Measurements from ENCODE around the gene SEPTIN3. TPM values are rescaled to one million over a fixed set of nuclear protein-coding genes. Genes with fewer than 3 reads are reported as not detected.

The SEPTIN3 gene
- total RNA-seq, 4 donors from 2014 or later, result not detected

- Histone ChIP-seq H3K4me3 (no peak overlapping the region), H3K36me3 (no peaks in the 10 kb centered on the region)
Observed at GRCh38 chr22:41992496-41992895, 23.3 kb downstream of the SEPTIN3 start.

GRCh38 chr22:41995211-41995610 lies 26.0 kb downstream of the SEPTIN3 start:
- no peaks in the 10 kb centered on the region for H3K27me3 ChIP-seq

More at GRCh38 chr22:41992496-41992895, 23.3 kb downstream of the SEPTIN3 start:
- H3K27me3 ChIP-seq, result no peaks in the 10 kb centered on the region
- H3K4me1 ChIP-seq, result no peaks in the 10 kb centered on the region
- TF ChIP-seq CTCF (IDR thresholded peaks at IDR 0.05) (no peak), POLR2A (IDR thresholded peaks at IDR 0.05) (no peak)
- H3K27ac ChIP-seq, result no peak overlapping the region
- peak in 1 of 3 donors; percentile 28 for DNase-seq
- H3K9me3 ChIP-seq, result no peaks in the 10 kb centered on the region

GRCh38 chr22:41996826-41997225 lies 27.6 kb downstream of the SEPTIN3 start:
- DNase-seq, result peak in 1 of 3 donors; percentile 43
- H3K27me3 ChIP-seq, result no peaks in the 10 kb centered on the region
- H3K4me1 ChIP-seq, result peaks cover 0 to 5% (median 0%) of the 10 kb centered on the region in 4 donors
- H3K4me3 ChIP-seq, result no peak overlapping the region
- no peak overlapping the region for H3K27ac ChIP-seq
- H3K36me3 ChIP-seq, result no peaks in the 10 kb centered on the region
- TF ChIP-seq POLR2A (IDR thresholded peaks at IDR 0.05) (no peak), CTCF (IDR thresholded peaks at IDR 0.05) (no peak)
- no peaks in the 10 kb centered on the region for H3K9me3 ChIP-seq

More at GRCh38 chr22:41995211-41995610, 26.0 kb downstream of the SEPTIN3 start:
- peaks cover 0 to 5% (median 0%) of the 10 kb centered on the region in 4 donors for H3K4me1 ChIP-seq
- no peak overlapping the region for H3K27ac ChIP-seq
- no peaks in the 10 kb centered on the region for H3K9me3 ChIP-seq
- peak in 1 of 3 donors; percentile 18 for DNase-seq
- no peak for TF ChIP-seq CTCF (IDR thresholded peaks at IDR 0.05)
- TF ChIP-seq POLR2A (IDR thresholded peaks at IDR 0.05), result no peak
- no peak overlapping the region for H3K4me3 ChIP-seq
- H3K36me3 ChIP-seq, result no peaks in the 10 kb centered on the region

GRCh38 chr22:41998361-41999261 lies 29.4 kb downstream of the SEPTIN3 start, which contains the start of gene WBP2NL:
Gene WBP2NL, plus strand, starts transcription at chr22:41998788. Its CDS starts 31 bp downstream, at chr22:41998819.
- H3K27me3 ChIP-seq, result no peaks in the 10 kb centered on the region
- no peaks in the 10 kb centered on the region for H3K36me3 ChIP-seq
- no peaks in the 10 kb centered on the region for H3K9me3 ChIP-seq
- DNase-seq, result peak; percentile 90 to 96 (median 95)
- peak within 1 kb of the TSS; percentile 49 to 70 (median 58) for H3K4me3 ChIP-seq
- peak within 1 kb of the TSS in 3 of 4 donors; percentile 29 to 73 (median 70) for H3K27ac ChIP-seq
- H3K4me1 ChIP-seq, result peaks cover 0 to 5% (median 0%) of the 10 kb centered on the region in 4 donors
- no peak for TF ChIP-seq CTCF (IDR thresholded peaks at IDR 0.05)
- peak; percentile 49 to 58 for TF ChIP-seq POLR2A (IDR thresholded peaks at IDR 0.05)

GRCh38 chr22:42000466-42000865 lies 31.2 kb downstream of the SEPTIN3 start:
- H3K4me3 ChIP-seq, result no peak overlapping the region
- peaks cover 0 to 5% (median 0%) of the 10 kb centered on the region in 4 donors for H3K4me1 ChIP-seq
- no peaks in the 10 kb centered on the region for H3K9me3 ChIP-seq
- TF ChIP-seq CTCF (IDR thresholded peaks at IDR 0.05) (no peak), POLR2A (IDR thresholded peaks at IDR 0.05) (no peak)
- no peak overlapping the region for H3K27ac ChIP-seq
- H3K36me3 ChIP-seq, result no peaks in the 10 kb centered on the region
- DNase-seq, result no peak
- H3K27me3 ChIP-seq, result no peaks in the 10 kb centered on the region

Data from Peyer's patch (tissue), 4 donors.